ENCODE data around the gene PRR9.

The PRR9 gene

DNA sequence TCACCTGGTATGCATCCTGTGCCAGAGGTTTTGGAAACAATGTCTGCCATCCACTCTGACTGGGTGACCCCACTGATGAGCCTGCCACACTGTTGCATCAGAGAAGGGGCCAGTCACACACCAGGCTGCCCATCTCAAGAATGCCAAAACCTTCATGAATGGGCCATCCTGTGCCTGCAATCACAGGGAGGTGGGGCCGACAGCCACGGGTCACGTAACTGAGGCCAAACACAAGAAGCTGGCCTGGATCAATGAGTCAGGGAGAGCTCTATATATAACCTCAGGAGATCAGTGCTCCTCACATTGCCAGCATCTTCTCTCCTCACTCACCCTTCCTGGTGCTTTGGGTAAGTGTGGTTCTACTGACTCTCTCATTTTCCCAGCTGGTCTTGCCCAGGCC is 42.0 kb downstream of the PRR9 start, which contains the start of gene LORICRIN:
Gene LORICRIN, plus strand, starts transcription at position 301 of the 400 bp plus-strand sequence. CDS start 1,263 bp downstream, outside the sequence.
- Histone ChIP-seq H2AFZ (ENCODE audit: low read depth, low read length) (no peak within 1 kb of the TSS), H3K4me3 (ENCODE audit: low read depth in 1 of 2, low read length in 2 of 2) (no peak within 1 kb of the TSS)
- TF ChIP-seq EZH2 (IDR thresholded peaks at IDR 0.05; ENCODE audit: borderline replicate concordance, low read depth, low read length, severe bottlenecking) (no peak), CTCF (IDR thresholded peaks at IDR 0.05; ENCODE audit: borderline replicate concordance, extremely low read depth, low read length, poor library complexity, severe bottlenecking) (no peak)

GRCh38 chr1:153260585-153261280 is 43.3 kb downstream of the PRR9 start:
- Histone ChIP-seq H3K4me2 (ENCODE audit: insufficient read depth, low read length) (no peak overlapping the region), H3K36me3 (ENCODE audit: insufficient read depth, low read length) (no peaks in the 10 kb centered on the region), H4K20me1 (ENCODE audit: insufficient read depth, low read length) (no peaks in the 10 kb centered on the region), H2AFZ (ENCODE audit: low read depth, low read length) (no peak overlapping the region), H3K27ac (ENCODE audit: low read length) (no peak overlapping the region), H3K9ac (ENCODE audit: low read depth, low read length) (no peak overlapping the region), H3K4me1 (ENCODE audit: insufficient read depth, low read length) (no peaks in the 10 kb centered on the region), H3K79me2 (ENCODE audit: insufficient read depth, low read length) (no peaks in the 10 kb centered on the region), H3K4me3 (ENCODE audit: low read depth in 1 of 2, low read length in 2 of 2) (no peak overlapping the region), H3K27me3 (ENCODE audit: insufficient read depth, low read length, poor library complexity) (peaks cover 23% of the 10 kb centered on the region), H3K9me3 (ENCODE audit: insufficient read depth, low read length, severe bottlenecking) (no peaks in the 10 kb centered on the region)
- no peak for DNase-seq
- ATAC-seq (ENCODE audit: insufficient read depth, low read depth) = no peak
- TF ChIP-seq CTCF (IDR thresholded peaks at IDR 0.05; ENCODE audit: borderline replicate concordance, extremely low read depth, low read length, poor library complexity, severe bottlenecking) = no peak
- TF ChIP-seq EZH2 (IDR thresholded peaks at IDR 0.05; ENCODE audit: borderline replicate concordance, low read depth, low read length, severe bottlenecking) = no peak

More for the DNA sequence above, 42.0 kb downstream of the PRR9 start, which contains the start of gene LORICRIN:
- ATAC-seq (ENCODE audit: insufficient read depth, low read depth) (no peak), DNase-seq (no peak)
- H3K27me3 ChIP-seq (ENCODE audit: insufficient read depth, low read length, poor library complexity) = peaks cover 23% of the 10 kb centered on the region
- no peaks in the 10 kb centered on the region for H3K79me2 ChIP-seq (ENCODE audit: insufficient read depth, low read length)
- H3K36me3 ChIP-seq (ENCODE audit: insufficient read depth, low read length) = no peaks in the 10 kb centered on the region
- no peak within 1 kb of the TSS for H3K4me2 ChIP-seq (ENCODE audit: insufficient read depth, low read length)
- H3K27ac ChIP-seq (ENCODE audit: low read length) = no peak within 1 kb of the TSS
- H4K20me1 ChIP-seq (ENCODE audit: insufficient read depth, low read length) = no peaks in the 10 kb centered on the region
- H3K9me3 ChIP-seq (ENCODE audit: insufficient read depth, low read length, severe bottlenecking) = no peaks in the 10 kb centered on the region
- H3K4me1 ChIP-seq (ENCODE audit: insufficient read depth, low read length) = no peaks in the 10 kb centered on the region
- no peak within 1 kb of the TSS for H3K9ac ChIP-seq (ENCODE audit: low read depth, low read length)

GRCh38 chr1:153261281-153262069 is 44.1 kb downstream of the PRR9 start:
- Histone ChIP-seq H3K9ac (ENCODE audit: low read depth, low read length) (no peak overlapping the region), H3K9me3 (ENCODE audit: insufficient read depth, low read length, severe bottlenecking) (no peaks in the 10 kb centered on the region), H3K36me3 (ENCODE audit: insufficient read depth, low read length) (no peaks in the 10 kb centered on the region), H3K27me3 (ENCODE audit: insufficient read depth, low read length, poor library complexity) (peaks cover 27% of the 10 kb centered on the region), H3K4me1 (ENCODE audit: insufficient read depth, low read length) (no peaks in the 10 kb centered on the region), H3K79me2 (ENCODE audit: insufficient read depth, low read length) (no peaks in the 10 kb centered on the region), H3K4me3 (ENCODE audit: low read depth in 1 of 2, low read length in 2 of 2) (no peak overlapping the region), H3K27ac (ENCODE audit: low read length) (no peak overlapping the region), H2AFZ (ENCODE audit: low read depth, low read length) (no peak overlapping the region), H4K20me1 (ENCODE audit: insufficient read depth, low read length) (no peaks in the 10 kb centered on the region), H3K4me2 (ENCODE audit: insufficient read depth, low read length) (no peak overlapping the region)
- TF ChIP-seq CTCF (IDR thresholded peaks at IDR 0.05; ENCODE audit: borderline replicate concordance, extremely low read depth, low read length, poor library complexity, severe bottlenecking) = no peak
- TF ChIP-seq EZH2 (IDR thresholded peaks at IDR 0.05; ENCODE audit: borderline replicate concordance, low read depth, low read length, severe bottlenecking) = no peak
- DNase-seq (no peak), ATAC-seq (ENCODE audit: insufficient read depth, low read depth) (no peak)

Data from DND-41 (cell line).